ENCODE data around the gene MOB1B.
"Not testable (repeated sequence)": the region's sequence is repeated elsewhere in the genome, so short reads cannot be mapped to it uniquely, and the experiment has no call there.

MOB1B gene

DNA sequence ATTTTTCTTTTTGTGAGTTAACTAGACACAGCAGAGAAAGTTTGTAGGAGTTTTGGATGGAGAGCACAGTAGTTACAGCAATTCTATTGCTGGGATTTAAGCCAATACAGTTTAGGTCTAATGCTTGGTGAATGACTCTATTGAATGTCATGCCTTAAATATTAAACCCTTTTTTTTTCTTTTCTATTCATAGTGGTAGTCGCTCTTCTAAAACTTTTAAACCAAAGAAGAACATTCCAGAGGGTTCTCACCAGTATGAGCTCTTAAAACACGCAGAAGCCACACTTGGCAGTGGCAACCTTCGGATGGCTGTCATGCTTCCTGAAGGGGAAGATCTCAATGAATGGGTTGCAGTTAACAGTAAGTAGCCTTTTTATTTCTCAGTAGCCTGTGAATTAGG is 56.5 kb downstream of the MOB1B start:
- DNase-seq: no peak

DNA sequence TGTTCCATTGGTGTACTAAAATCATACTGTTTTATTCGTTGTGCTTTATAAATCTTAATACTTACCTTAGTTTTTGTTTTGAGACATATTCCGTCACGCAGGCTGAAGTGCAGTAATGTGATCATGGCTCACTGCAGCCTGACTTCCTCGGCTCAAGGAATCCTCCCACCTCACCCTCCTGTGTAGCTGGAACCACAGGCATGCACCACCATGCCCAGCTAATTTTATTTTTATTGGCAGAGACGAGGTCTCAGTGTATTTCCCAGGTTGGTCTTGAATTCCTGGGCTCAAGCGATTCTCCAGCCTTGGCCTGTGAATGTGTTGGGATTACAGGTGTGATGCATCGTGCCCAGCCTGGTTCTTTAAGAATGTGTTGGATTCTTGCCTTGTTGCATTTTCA is 66.9 kb downstream of the MOB1B start:
- DNase-seq: no peak

DNA sequence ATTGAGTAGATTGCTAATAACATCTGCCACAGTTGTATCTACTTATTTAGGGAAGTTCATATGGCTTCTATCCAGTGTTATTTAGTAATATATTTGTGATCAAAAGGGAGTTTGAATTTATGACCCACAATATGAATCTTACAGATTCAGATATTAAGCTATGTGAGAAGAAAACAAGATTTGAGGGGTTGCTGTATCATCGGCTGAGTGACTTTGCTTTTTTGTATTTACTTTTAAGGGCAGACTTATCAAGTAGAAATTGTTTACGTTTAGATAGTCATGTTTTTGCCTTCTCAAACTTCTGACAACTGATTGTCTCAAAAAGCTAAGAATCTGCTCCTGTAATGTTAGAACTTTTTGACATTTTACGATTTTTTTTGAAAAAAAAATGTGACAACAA is 74.1 kb downstream of the MOB1B start:
- DNase-seq: no peak

DNA sequence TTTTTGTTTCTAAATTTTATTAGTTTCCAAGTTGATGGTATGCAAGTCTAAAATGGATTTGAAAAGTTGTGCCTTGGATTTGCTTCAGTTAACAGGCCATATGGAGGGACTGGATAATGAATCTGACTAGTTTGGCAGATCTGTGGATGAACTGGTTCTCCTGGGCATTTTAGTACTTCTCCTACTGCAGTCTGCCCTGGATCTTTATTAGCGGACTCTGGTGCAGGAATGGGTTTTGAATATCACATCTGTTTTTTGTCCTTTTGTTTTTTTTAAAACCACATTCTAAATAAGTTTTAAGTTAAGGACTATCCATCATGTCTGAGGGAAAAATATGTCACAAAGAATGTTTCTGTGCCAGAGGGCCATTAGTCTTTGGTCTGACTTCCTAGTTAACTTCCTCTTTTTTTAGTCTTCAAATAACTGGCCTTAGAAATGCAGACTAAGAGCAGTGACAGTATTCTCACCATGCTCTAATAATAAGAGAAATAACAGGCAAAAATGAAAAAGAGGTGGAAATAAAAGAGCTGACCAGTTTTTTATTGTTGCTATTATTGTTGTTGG is 77.4 kb downstream of the MOB1B start:
- DNase-seq: peak; percentile 88 to 89

DNA sequence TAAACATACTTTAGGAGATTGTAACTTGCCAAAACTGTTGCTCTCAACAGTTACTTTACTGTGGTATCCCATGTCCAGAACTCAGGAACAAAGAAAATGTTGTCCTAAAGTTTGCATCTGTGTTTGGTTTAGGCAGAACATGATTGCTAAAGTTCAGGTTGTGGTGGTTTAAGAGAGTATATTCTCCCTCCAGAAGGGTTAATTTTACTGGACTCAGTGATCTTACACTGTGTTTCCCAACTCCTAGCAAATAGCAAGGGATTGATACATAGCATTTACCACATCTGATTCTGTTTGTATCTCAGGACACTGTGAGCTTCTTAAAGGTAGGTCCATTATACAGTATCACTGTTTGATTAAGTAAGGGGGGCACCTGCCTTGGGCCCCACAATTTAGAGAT is 78.0 kb downstream of the MOB1B start:
- no peak for DNase-seq

DNA sequence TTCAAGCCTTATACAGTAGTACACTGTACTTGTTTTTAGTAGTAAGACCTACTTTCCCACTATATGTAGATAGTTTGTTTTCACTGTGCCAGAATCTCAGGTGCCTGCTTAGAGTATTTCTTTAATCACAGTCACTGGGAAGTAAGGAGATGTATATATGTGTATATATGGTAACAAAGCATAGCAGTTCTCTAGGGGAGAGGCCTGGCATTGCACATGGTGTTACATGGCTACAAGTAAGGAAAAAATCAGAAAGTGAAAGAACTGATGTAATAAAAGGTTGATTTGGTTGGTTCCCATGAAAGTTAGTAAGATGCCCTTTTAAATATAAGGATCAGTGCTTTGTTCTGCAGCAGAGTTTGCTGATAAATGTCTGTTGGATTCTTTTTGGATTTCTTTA is 81.9 kb downstream of the MOB1B start:
- no peak for DNase-seq

DNA sequence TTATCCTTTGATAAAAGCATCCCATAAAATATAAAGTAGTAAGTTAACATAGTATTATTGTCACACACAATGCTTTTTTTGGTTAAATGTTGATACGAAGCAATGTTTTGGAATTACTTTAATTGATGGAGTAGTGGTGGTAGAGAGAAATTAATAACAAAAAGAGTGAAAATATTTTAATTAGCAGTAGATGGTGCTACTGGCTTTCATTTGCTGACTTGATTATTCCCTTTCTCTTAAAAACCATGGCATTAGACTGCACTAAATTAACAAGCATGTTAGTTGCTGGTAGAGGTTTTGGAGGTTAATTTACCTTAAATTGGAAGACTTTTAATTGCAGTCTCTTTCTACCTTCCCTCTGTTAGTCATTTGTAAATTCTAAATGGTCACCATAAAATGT is 82.4 kb downstream of the MOB1B start:
- DNase-seq: no peak

DNA sequence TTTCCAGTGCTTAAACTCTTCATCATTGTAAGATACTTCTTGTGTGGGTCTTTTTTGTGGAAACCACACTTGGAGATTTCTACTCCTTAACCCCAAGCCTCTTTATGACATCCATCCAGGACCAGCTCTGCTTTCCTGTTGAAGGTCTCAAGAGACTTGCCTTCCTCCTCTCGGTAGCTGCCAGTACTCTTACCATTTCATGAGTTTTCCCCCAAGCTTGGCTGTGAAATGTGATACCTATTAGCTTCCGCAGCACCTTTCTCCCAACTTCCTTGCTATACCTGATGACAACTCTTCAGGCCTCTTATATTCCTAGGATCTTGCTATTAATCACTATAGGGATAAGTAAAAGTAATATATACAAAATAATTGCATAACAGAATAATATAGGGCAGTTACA is 89.4 kb downstream of the MOB1B start:
- no peak for DNase-seq

DNA sequence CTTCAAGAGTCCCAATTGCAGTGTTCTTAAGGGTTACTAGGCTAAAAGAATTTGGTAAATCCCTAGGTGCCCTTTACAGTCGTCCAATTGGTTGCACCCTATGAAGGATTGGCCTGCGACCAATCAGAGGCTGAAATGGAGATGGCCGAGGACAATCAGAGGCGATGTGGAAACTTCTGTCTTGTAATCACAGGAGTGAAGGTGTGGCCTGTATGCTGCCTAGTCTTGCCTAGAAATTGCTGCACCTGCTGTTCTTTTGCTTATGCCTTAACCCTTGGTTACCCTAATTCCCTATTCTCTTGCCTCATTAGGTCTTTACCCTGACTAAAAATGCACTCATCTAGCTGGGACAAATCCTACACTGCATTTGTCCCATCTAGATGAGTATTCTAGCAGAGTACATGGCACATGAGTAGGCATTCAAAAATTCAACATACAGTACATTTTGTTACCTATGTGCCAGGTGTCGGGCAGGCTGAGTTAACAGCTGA is 90.3 kb downstream of the MOB1B start:
- DNase-seq: no peak

DNA sequence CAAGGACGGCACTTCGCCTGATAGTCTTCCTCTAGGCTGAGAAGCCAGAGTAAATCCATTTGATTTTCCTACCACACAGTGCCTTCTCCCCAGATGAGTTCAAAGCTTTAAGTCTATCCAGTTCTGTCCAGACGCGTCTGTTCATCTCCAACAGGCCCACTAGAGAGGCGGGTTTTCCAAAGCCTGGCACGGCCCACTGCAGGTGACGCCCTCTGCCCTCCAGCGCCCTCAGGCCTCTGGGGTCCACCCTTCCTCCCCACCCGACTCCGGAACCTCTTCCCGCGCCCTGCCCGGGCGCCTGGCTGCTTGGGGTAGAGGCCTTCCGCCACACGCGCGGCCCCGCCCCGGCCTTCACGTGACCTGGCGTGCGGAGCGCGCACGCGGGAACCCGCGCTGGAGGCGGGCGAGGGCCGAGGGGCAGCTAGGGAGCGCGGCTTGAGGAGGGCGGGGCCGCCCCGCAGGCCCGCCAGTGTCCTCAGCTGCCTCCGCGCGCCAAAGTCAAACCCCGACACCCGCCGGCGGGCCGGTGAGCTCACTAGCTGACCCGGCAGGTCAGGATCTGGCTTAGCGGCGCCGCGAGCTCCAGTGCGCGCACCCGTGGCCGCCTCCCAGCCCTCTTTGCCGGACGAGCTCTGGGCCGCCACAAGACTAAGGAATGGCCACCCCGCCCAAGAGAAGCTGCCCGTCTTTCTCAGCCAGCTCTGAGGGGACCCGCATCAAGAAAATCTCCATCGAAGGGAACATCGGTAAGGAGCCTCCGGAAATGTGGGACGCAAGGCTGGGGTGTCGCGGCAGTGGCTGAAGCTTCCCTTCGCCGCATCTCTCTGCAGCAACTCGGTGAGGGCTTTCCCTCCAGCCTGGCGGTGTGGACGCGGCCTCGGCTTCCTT is 91.3 kb downstream of the MOB1B start, which contains the start of gene DCK:
Gene DCK, plus strand, starts transcription at position 469 of the 888 bp plus-strand sequence. Its CDS starts 187 bp downstream, at position 656.
- peak; percentile 79 to 86 for DNase-seq

DNA sequence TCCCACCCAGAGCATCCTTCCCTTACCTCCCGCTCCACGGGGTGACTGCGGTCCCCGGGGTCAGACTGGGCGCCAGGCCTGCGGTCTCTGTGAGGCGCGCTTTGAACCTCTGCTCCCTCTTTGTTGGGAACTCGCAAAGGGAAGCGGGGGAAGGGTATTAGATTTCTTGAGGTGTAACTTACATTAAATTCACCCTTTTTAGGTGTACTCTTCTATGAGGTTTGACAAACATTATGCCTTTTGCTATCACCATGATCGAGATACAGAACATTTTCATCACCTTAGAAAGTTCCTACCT is 91.8 kb downstream of the MOB1B start:
- peak in 1 of 2 experiments; percentile 25 for DNase-seq

DNA sequence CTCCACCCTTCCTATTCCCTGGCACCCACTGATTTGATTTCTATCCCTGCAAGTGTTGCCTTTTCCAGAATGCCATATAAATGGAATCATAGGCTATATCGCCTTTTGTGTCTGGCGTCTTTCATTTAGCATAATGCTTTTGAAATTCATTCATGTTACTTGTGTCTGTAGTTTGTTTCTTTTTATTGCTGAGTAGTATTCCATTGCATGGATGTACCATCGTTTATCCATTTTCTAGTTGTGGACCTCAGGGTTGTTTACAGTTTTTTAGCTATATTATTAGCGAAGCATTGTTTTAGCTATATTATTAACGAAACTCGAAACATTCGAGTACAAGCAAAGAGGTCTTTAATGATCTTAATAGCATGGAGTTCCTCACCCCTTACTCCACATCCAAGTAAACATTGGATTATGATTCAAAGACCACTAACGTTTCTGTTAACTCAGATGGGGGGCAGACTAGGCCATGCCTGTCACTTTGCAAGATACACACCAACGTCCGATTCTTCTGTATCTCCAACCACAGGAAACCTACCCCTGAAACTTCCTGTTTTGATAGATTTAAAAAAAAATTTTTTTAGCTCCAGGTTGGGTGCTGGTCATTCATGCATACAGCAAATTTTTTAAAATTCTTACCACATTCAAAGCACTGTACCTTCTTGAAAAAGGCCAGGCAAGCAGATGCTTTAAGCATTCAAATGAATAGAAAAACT is 92.4 kb downstream of the MOB1B start:
- peak; percentile 78 to 80 for DNase-seq

DNA sequence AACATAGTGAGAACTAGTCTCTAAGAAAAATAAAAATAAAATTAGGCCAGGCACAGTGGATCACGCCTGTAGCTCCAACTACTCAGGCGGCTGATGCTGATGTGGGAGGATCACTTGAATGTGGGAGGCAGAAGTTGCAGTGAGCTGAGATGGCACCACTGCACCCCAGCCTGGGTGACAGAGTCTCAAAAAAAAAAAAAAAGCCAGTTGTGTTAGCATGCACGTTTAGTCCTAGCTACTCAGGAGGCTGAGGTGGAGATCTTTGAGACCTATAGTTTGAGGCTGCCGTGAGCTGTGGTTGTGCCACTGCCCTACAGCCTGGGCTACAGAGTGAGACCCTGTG is 93.8 kb downstream of the MOB1B start:
- peak; percentile 22 to 28 for DNase-seq

DNA sequence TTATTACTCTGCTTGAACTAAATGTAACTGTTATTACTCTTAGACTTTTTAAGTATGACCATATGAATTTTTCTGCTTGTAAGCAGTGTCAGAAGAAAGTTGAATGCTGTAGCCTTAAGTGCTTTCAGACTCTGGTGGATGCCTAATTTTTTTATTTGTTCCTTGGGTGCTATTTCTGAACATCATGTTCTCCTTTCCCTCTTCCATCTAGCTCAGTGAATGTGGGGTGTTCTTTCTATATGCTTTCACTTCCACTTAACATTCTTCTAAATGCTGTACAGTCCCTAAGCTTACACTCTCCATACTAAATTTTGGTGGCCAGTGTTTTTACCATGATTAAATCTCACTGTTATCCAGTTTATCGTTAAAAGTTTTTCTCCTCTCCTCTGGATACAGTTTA is 94.9 kb downstream of the MOB1B start:
- DNase-seq: peak; percentile 9 to 10

DNA sequence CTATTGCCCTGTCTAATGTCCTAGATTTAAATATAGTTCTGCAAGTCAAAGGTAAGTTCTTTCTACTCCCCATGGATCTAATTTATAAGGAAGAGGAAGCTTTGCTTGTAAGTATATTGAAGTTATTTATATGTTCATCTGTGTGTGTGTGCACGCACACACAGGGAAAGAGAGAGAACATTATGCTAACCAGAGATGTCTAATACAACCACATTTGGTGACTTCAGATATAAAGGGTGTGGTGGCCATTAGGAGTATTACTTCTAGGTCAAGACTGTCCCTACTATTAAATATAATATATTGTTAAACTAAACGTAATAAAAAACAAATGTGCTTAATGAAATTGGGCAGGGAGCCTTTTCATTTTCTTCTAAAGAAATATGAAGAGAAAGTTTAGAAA is 95.4 kb downstream of the MOB1B start:
- peak in 1 of 2 experiments; percentile 7 for DNase-seq

DNA sequence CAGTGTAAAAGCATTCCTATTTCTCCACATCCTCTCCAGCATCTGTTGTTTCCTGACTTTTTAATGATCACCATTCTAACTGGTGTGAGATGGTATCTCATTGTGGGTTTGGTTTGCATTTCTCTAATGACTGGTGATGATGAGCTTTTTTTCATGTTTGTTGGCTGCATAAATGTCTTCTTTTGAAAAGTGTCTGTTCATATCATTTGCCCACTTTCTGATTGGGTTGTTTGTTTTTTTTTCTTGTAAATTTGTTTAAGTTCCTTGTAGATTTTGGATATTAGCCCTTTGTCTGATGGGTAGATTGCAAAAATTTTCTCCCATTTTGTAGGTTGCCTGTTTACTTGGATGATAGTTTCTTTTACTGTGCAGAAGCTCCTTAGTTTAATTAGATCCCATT is 97.5 kb downstream of the MOB1B start:
- DNase-seq: not testable (repeated sequence)

DNA sequence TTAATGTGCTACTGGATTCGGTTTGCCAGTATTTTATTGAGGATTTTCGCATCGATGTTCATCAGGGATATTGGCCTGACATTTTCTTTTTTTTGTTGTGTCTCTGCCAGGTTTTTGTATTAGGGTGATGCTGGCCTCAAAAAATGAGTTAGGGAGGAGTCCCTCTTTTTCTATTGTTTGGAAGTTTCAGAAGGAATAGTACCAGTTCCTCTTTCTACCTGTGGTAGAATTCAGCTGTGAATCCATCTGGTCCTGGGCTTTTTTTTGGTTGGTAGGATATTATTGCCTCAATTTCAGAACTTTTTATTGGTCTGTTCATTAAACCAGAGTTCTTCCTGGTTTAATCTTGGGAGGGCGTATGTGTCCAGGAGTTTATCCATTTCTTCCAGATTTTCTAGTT is 99.2 kb downstream of the MOB1B start:
- DNase-seq: not testable (repeated sequence)

DNA sequence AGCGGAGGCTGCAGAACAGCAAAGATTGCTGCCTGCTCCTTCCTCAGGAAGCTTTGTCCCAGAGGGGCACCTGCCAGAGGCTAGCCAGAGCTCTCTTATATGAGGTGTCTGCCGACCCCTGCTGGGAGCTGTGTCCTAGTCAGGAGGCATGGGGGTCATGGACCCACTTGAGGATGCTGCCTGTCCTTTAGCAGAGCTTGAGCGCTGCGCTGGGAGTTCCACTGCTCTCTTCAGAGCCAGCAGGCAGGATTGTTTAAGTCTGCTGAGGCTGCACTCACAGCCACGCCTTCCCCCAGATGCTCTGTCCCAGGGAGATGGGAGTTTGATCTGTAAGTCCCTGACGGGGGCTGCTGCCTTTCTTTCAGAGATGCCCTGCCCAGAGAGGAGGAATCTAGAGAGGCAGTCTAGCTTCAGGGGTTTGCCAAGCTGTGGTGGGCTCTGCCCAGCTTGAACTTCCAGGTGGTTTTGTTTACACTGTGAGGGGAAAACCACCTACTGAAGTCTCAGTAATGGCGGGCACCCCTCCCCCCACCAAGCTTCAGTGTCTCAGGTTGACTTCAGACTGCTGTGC is 102.2 kb downstream of the MOB1B start:
- no peak for DNase-seq

DNA sequence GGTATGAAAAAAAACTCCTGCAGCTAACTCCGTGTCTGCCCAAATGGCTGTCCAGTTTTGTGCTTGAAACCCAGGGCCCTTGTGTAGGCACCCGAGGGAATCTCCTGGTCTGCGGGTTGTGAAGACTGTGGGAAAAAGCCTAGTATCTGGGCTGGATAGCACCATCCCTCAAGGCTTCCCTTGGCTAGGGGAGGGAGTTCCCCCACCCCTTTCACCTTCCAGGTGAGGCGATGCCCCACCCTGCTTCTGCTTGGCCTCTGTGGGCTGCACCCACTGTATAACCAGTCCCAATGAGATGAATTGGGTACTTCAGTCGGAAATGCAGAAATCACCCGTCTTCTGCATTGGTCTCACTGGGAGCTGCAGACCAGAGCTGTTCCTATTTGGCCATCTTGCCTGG is 102.9 kb downstream of the MOB1B start:
- DNase-seq: not testable (repeated sequence)

DNA sequence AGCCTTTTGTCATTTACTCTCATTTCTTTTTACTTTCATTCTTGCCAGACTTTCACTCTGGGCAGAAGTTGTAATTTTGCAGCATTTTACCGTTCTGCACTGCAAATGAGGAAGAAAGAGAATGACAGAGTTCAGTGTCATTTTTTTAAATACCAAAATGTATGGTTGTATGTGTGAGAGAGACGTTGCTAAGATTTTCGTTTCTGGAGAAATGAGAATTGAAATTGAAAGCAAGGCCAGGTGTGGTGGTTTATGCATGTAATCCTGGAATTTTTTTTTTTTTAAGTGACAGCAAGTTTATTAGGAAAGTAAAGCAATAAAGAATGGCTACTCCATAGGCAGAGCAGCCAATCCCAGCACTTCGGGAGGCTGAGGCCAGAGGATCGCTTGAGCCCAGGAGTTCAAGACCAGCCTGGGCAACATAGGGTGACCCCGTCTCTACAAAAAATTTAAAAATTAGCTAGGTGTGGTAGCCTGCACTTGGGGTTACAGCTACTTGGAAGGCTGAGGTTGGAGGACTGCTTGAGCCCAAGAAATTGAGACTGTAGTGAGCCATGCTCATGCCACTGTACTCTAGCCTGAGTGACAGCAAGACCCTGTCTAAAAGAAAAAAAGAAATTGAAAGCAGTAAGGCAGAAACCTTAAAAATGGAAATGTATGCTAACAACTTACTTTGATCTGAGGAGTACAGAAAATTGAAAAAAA is 104.2 kb downstream of the MOB1B start:
- no peak for DNase-seq

DNA sequence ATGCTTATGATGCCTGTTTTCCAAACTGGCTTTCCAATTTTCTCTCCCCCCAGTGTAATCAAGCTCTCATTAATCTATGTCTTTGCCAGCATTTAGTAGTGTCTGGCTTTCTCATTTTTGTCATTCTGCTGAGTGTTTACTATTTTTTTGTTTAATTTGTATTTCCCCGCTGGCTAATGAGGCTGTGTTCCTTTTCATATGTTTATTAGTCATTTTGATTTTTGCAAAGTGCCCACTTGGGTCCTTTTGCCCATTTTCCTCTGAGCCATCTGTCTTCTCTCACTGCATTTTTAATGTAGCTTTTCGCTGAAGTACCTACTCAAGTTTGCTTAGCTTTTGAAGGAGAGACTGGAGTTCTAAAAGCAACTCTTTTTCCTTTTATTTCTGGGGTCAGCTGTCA is 106.0 kb downstream of the MOB1B start:
- DNase-seq: no peak

DNA sequence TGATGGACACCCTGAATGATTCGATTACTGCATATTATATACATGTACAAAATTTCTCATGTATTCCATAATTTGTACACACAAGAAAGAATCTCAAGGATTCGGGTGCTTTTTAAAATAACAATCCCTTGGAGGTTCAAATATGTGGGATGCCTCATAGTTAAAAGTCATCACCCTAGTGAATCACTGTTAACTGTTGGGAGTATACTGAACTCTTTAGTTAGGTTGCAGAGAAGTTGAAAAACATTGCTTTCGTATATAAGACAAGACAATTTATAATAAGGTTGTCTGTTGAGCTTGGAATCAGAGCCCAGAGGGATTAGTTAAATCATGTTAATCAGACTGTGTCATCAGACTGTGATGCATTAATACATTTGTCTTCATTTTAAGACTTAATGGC is 106.9 kb downstream of the MOB1B start:
- no peak for DNase-seq

Data from Kasumi-1 (cell line).